Hepatocyte (in vitro differentiated cells): ENCODE data around the gene MINDY4. TPM values are rescaled to one million over a fixed set of nuclear protein-coding genes. Genes with fewer than 3 reads are reported as not detected.

Experiments used
- DNase-seq: peaks from one replicate; pipeline ENCODE4 v3.0.0-alpha.2; 2016; ENCODE audit warnings: low spot score
- H2AFZ ChIP-seq: fragments of 200-600 bp; sonication (generic); 2 replicates; pipeline ENCODE4 v1.6.0; 2016; ENCODE audit warnings: antibody characterized with exemption, mild to moderate bottlenecking
- H3K27ac ChIP-seq: fragments of 200-600 bp; sonication (generic); 2 replicates; pipeline ENCODE4 v1.5.1; 2016; ENCODE audit warnings: mild to moderate bottlenecking
- H3K27me3 ChIP-seq: fragments of 200-600 bp; sonication (generic); 2 replicates; pipeline ENCODE4 v1.6.1; 2016
- H3K36me3 ChIP-seq: fragments of 200-600 bp; sonication (generic); replicated peaks from 2 replicates; pipeline ENCODE4 v1.5.1; 2016; ENCODE audit warnings: low read depth; ENCODE audit not compliant: insufficient read depth
- H3K4me1 ChIP-seq: fragments of 200-600 bp; sonication (generic); 2 replicates; pipeline ENCODE4 v1.5.1; 2016; ENCODE audit warnings: mild to moderate bottlenecking, moderate library complexity; ENCODE audit not compliant: insufficient read depth
- H3K4me2 ChIP-seq: fragments of 200-600 bp; sonication (generic); 2 replicates; pipeline ENCODE4 v1.6.0; 2016
- H3K4me3 ChIP-seq: fragments of 200-600 bp; sonication (generic); 2 replicates; pipeline ENCODE4 v1.5.1; 2016; ENCODE audit warnings: mild to moderate bottlenecking
- H3K79me2 ChIP-seq: fragments of 200-600 bp; sonication (generic); 2 replicates; pipeline ENCODE4 v1.6.0; 2017; ENCODE audit warnings: mild to moderate bottlenecking
- H3K9me2 ChIP-seq: fragments of 200-600 bp; sonication (generic); replicated peaks from 2 replicates; pipeline ENCODE4 v1.6.0; 2017; ENCODE audit warnings: mild to moderate bottlenecking; ENCODE audit not compliant: insufficient read depth
- H3K9me3 ChIP-seq: fragments of 200-600 bp; sonication (generic); 2 replicates; pipeline ENCODE4 v1.5.1; 2016; ENCODE audit warnings: low read depth, mild to moderate bottlenecking
- H4K20me1 ChIP-seq: fragments of 200-600 bp; sonication (generic); 2 replicates; pipeline ENCODE4 v1.6.0; 2016; ENCODE audit warnings: mild to moderate bottlenecking; ENCODE audit not compliant: insufficient read depth, poor library complexity, severe bottlenecking
- CTCF ChIP-seq: fragments of 200-600 bp; sonication (generic); IDR thresholded peaks from 2 replicates; pipeline ENCODE4 v1.5.1; 2016; ENCODE audit warnings: antibody characterized with exemption, mild to moderate bottlenecking; ENCODE audit not compliant: poor library complexity
- EZH2 ChIP-seq: fragments of 200-600 bp; sonication (generic); IDR thresholded peaks from 2 replicates; pipeline ENCODE4 v1.6.1; 2016; ENCODE audit warnings: antibody characterized with exemption, mild to moderate bottlenecking, borderline replicate concordance
- EZH2phosphoT487 ChIP-seq: fragments of 200-600 bp; sonication (generic); IDR thresholded peaks from one replicate; pipeline ENCODE4 v1.6.1; 2018; ENCODE audit warnings: antibody characterized with exemption, mild to moderate bottlenecking, low read depth, moderate library complexity; ENCODE audit not compliant: unreplicated experiment, severe bottlenecking
- WGBS: methylation state at CpG from one replicate; pipeline ENCODE4 v1.1.6; 2016; ENCODE audit warnings: low lambda C conversion rate; ENCODE audit errors: missing lambda C conversion rate; 5-methylcytosine and 5-hydroxymethylcytosine counted together
- polyA plus RNA-seq: library from polyadenylated mRNA; unstranded; fragments of >200 nt; fragmentation: Nextera tagmentation; extraction: Ambion mirVana; gene quantifications from 2 replicates; pipeline ENCODE4 v1.2.1, GENCODE V29; 2016
- total RNA-seq: library from RNA; depleted of rRNA; stranded (reverse); fragments of >200 nt; gene quantifications from 2 replicates; pipeline ENCODE4 v1.2.3, GENCODE V29; 2014

Gene MINDY4
- total and polyA plus RNA-seq, 2 experiments from 2014 or later: 4.4 to 6.3 TPM

GRCh38 chr7:30917216-30917893 lies 146.1 kb downstream of the MINDY4 start:
- Histone ChIP-seq H3K9me3 (no peaks in the 10 kb centered on the region), H3K27ac (no peak overlapping the region), H3K79me2 (no peaks in the 10 kb centered on the region), H2AFZ (no peak overlapping the region), H3K36me3 (no peaks in the 10 kb centered on the region), H3K27me3 (no peaks in the 10 kb centered on the region), H3K4me1 (peaks cover 25% of the 10 kb centered on the region), H3K4me2 (no peak overlapping the region), H4K20me1 (no peaks in the 10 kb centered on the region), H3K9me2 (no peaks in the 10 kb centered on the region), H3K4me3 (no peak overlapping the region)
- 94% methylated on average over 4 of the region's 4 CpGs for WGBS
- DNase-seq: no peak
- TF ChIP-seq EZH2: no peak
- TF ChIP-seq CTCF: no peak
- no peak for TF ChIP-seq EZH2phosphoT487

- Histone ChIP-seq H3K27ac (no peak overlapping the region), H3K4me2 (no peak overlapping the region), H3K4me1 (peaks cover 19% of the 10 kb centered on the region), H3K36me3 (no peaks in the 10 kb centered on the region), H3K27me3 (no peaks in the 10 kb centered on the region), H4K20me1 (no peaks in the 10 kb centered on the region), H2AFZ (no peak overlapping the region), H3K4me3 (no peak overlapping the region), H3K9me2 (no peaks in the 10 kb centered on the region), H3K79me2 (no peaks in the 10 kb centered on the region), H3K9me3 (no peaks in the 10 kb centered on the region)
- DNase-seq: no peak
- TF ChIP-seq CTCF (no peak), EZH2 (no peak), EZH2phosphoT487 (no peak)
- 88% methylated on average over 4 of the region's 4 CpGs for WGBS
These were observed 147.5 kb downstream of the MINDY4 start for GRCh38 chr7:30918676-30919075.

- H3K9me2 ChIP-seq: no peaks in the 10 kb centered on the region
- no peak overlapping the region for H3K4me2 ChIP-seq
- no peaks in the 10 kb centered on the region for H3K79me2 ChIP-seq
- no peaks in the 10 kb centered on the region for H3K27me3 ChIP-seq
- no peak overlapping the region for H3K4me3 ChIP-seq
- no peak for DNase-seq
- TF ChIP-seq CTCF (no peak), EZH2phosphoT487 (no peak), EZH2 (no peak)
- no peaks in the 10 kb centered on the region for H4K20me1 ChIP-seq
- no peaks in the 10 kb centered on the region for H3K9me3 ChIP-seq
- H3K27ac ChIP-seq: no peak overlapping the region
- no peak overlapping the region for H2AFZ ChIP-seq
- WGBS: 89% methylated on average over 11 of the region's 11 CpGs
- no peaks in the 10 kb centered on the region for H3K36me3 ChIP-seq
- H3K4me1 ChIP-seq: peaks cover 10% of the 10 kb centered on the region
These were observed 148.9 kb downstream of the MINDY4 start for GRCh38 chr7:30920021-30920583.
